Fibroblast of peridontal ligament (primary cell): Measurements from ENCODE around the gene NDUFAF3.

Experiments
- DNase-seq: peaks from one replicate; pipeline ENCODE4 v3.0.0-alpha.2; 2010; ENCODE audit errors: extremely low read depth

NDUFAF3 gene

GRCh38 chr3:49017971-49018706 lies 3.8 kb upstream of the NDUFAF3 start, which contains the start of gene DALRD3:
Gene DALRD3 (minus strand): TSS chr3:49018580. CDS start chr3:49018564, 16 bp downstream.
- peak; percentile 34 for DNase-seq

GRCh38 chr3:49018707-49019006 lies 3.3 kb upstream of the NDUFAF3 start:
- no peak for DNase-seq

- no peak for DNase-seq
These were observed 2.0 kb upstream of the NDUFAF3 start for GRCh38 chr3:49019941-49020329.

GRCh38 chr3:49020330-49021212 lies 1.4 kb upstream of the NDUFAF3 start:
- no peak for DNase-seq

GRCh38 chr3:49021213-49021812 lies 608 bp upstream of the NDUFAF3 start:
- peak; percentile 97 for DNase-seq

- DNase-seq = no peak
These were observed 809 bp downstream of the NDUFAF3 start for GRCh38 chr3:49022688-49023171.

GRCh38 chr3:49023775-49024174 lies 1.9 kb downstream of the NDUFAF3 start:
- DNase-seq = no peak

- no peak for DNase-seq
These were observed 2.5 kb downstream of the NDUFAF3 start for GRCh38 chr3:49024449-49024848.

- DNase-seq = no peak
These were observed 3.3 kb downstream of the NDUFAF3 start for GRCh38 chr3:49025005-49025792.

- no peak for DNase-seq
These were observed 4.0 kb downstream of the NDUFAF3 start for GRCh38 chr3:49025793-49026520.

GRCh38 chr3:49026536-49026935 lies 4.6 kb downstream of the NDUFAF3 start:
- DNase-seq = no peak

- no peak for DNase-seq
These were observed 5.7 kb downstream of the NDUFAF3 start for GRCh38 chr3:49027634-49028033.

GRCh38 chr3:49028298-49028672 lies 6.4 kb downstream of the NDUFAF3 start:
- DNase-seq = no peak

- DNase-seq = peak; percentile 90
These were observed 7.0 kb downstream of the NDUFAF3 start, which contains the start of gene IMPDH2 for GRCh38 chr3:49028673-49029562. Gene IMPDH2 (minus strand): TSS chr3:49029398. CDS start chr3:49029350, 48 bp downstream.

- no peak for DNase-seq
These were observed 7.6 kb downstream of the NDUFAF3 start for GRCh38 chr3:49029563-49029884.

- no peak for DNase-seq
These were observed 8.4 kb downstream of the NDUFAF3 start for GRCh38 chr3:49030321-49030720.

GRCh38 chr3:49032646-49033304 lies 10.9 kb downstream of the NDUFAF3 start:
- DNase-seq = no peak

- no peak for DNase-seq
These were observed 12.7 kb downstream of the NDUFAF3 start for GRCh38 chr3:49034650-49035049.

GRCh38 chr3:49035281-49035680 lies 13.4 kb downstream of the NDUFAF3 start:
- no peak for DNase-seq

- DNase-seq = no peak
These were observed 31.6 kb downstream of the NDUFAF3 start for GRCh38 chr3:49053543-49053942.
